Kidney (tissue), 14 donors: ENCODE data around the gene PSMG2. TPM values are rescaled to one million over a fixed set of nuclear protein-coding genes. Genes with fewer than 3 reads are reported as not detected.

Source experiments
- DNase-seq, 5 donors: peaks; one replicate each; pipeline ENCODE4 v3.0.0-alpha.2; 2013 to 2020
- FAIRE-seq: peaks from 2 replicates; lab custom pipeline; 2012; peaks lifted over from hg19 to GRCh38; lab: Jason Lieb, UNC
- H3K27ac ChIP-seq, 2 donors: one replicate each; pipeline ENCODE4 v1.7.0; 2013; ENCODE audit warnings: low read depth in 2 of 2, low read length in 2 of 2, inconsistent platforms in 1 of 2
- H3K27me3 ChIP-seq: one replicate; pipeline ENCODE4 v1.7.1; 2013; ENCODE audit warnings: low read length, inconsistent platforms; ENCODE audit not compliant: control insufficient read depth, insufficient read depth
- H3K36me3 ChIP-seq, 3 donors: one replicate each; pipeline versions ENCODE4 v1.7.0 to v1.7.1; 2013; ENCODE audit warnings: low read length in 3 of 3, control low read depth in 1 of 3, inconsistent platforms in 1 of 3; ENCODE audit not compliant: insufficient read depth in 3 of 3, control insufficient read depth in 2 of 3
- H3K4me1 ChIP-seq, 3 donors: one replicate each; pipeline versions ENCODE4 v1.7.0 to v1.7.1; 2013; ENCODE audit warnings: low read length in 3 of 3, inconsistent platforms in 1 of 3, low read depth in 1 of 3; ENCODE audit not compliant: control insufficient read depth in 2 of 3, insufficient read depth in 2 of 3
- H3K4me3 ChIP-seq, 3 donors: one replicate each; pipeline versions ENCODE4 v1.7.0 to v1.8.1; 2013; ENCODE audit warnings: low read length in 3 of 3, control low read depth in 1 of 3, inconsistent platforms in 1 of 3
- H3K9ac ChIP-seq, 3 donors: one replicate each; pipeline versions ENCODE4 v1.7.0 to v1.7.1; 2013; ENCODE audit warnings: low read length in 3 of 3, control low read depth in 1 of 3, inconsistent platforms in 1 of 3
- H3K9me3 ChIP-seq, 3 donors: one replicate each; pipeline versions ENCODE4 v1.7.0 to v1.7.1; 2013; ENCODE audit warnings: low read length in 3 of 3, control low read depth in 1 of 3, inconsistent platforms in 1 of 3; ENCODE audit not compliant: control insufficient read depth in 2 of 3, insufficient read depth in 1 of 3
- intact Hi-C: fragments of 100-400 bp; cut with DNase I; formaldehyde crosslinking; loops from one replicate; pipeline ENCODE4 v1.11.1; 2022
- polyA plus RNA-seq: library from polyadenylated mRNA; stranded (reverse); fragments of 350-450 nt; fragmentation: Illumina TruSeq; extraction: RNeasy Lipid Tissue Mini Kit (QIAGEN cat#74804); gene quantifications from one replicate; pipeline ENCODE4 v1.2.3, GENCODE V29; 2014; ENCODE audit warnings: low read depth, low replicate concordance; ENCODE audit not compliant: insufficient read depth
- total RNA-seq: library from RNA; stranded (reverse); fragmentation: NEBNext Ultra II Directional; extraction: Animal tissue kit (Norgen Biotek cat#: 25700); gene quantifications from one replicate; pipeline ENCODE4 v1.2.1, GENCODE V29; 2021
- TF ChIP-seq, protein P1 (sequence below): IDR thresholded peaks from 3 replicates; pipeline ENCODE4 v1.5.1; 2012; ENCODE audit warnings: mild to moderate bottlenecking, moderate library complexity, borderline replicate concordance; ENCODE audit not compliant: insufficient read depth; ENCODE audit errors: extremely low read depth
- donor health status: control.
- donor health status: control.
- donor health status: control.
- donor health status: control.
- donor health status: control.
- donor health status: DM: yes; HTN: yes; CAD: no.
- donor health status: Normal renal cell carcinoma (clear cell type).

PSMG2 gene
- total and polyA plus RNA-seq, 2 donors from 2014 or later: 66.2 to 108 TPM

- no peak for DNase-seq
- TF ChIP-seq, protein P1, sequence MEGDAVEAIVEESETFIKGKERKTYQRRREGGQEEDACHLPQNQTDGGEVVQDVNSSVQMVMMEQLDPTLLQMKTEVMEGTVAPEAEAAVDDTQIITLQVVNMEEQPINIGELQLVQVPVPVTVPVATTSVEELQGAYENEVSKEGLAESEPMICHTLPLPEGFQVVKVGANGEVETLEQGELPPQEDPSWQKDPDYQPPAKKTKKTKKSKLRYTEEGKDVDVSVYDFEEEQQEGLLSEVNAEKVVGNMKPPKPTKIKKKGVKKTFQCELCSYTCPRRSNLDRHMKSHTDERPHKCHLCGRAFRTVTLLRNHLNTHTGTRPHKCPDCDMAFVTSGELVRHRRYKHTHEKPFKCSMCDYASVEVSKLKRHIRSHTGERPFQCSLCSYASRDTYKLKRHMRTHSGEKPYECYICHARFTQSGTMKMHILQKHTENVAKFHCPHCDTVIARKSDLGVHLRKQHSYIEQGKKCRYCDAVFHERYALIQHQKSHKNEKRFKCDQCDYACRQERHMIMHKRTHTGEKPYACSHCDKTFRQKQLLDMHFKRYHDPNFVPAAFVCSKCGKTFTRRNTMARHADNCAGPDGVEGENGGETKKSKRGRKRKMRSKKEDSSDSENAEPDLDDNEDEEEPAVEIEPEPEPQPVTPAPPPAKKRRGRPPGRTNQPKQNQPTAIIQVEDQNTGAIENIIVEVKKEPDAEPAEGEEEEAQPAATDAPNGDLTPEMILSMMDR: no peak
- Histone ChIP-seq H3K9ac (no peak overlapping the region), H3K9me3 (no peaks in the 10 kb centered on the region), H3K27ac (no peak overlapping the region), H3K4me3 (no peak overlapping the region), H3K36me3 (no peaks in the 10 kb centered on the region), H3K27me3 (no peaks in the 10 kb centered on the region), H3K4me1 (no peaks in the 10 kb centered on the region)
- FAIRE-seq: no peak
- intact Hi-C loops: no loop called here
Measured at GRCh38 chr18:12773369-12773768, 70.5 kb downstream of the PSMG2 start.

GRCh38 chr18:12774982-12775381 lies 72.1 kb downstream of the PSMG2 start:
- Histone ChIP-seq H3K9ac (no peak overlapping the region), H3K27ac (no peak overlapping the region), H3K4me1 (no peaks in the 10 kb centered on the region), H3K36me3 (no peaks in the 10 kb centered on the region), H3K27me3 (no peaks in the 10 kb centered on the region), H3K4me3 (no peak overlapping the region), H3K9me3 (no peaks in the 10 kb centered on the region)
- TF ChIP-seq, protein P1: no peak
- no peak for DNase-seq
- no peak for FAIRE-seq
- intact Hi-C loops: no loop called here

Other genes with a start within 250 kb of the PSMG2 start
- 35.1 TPM for gene SPIRE1, start 44.9 kb upstream of the PSMG2 start, total RNA-seq
- gene SPIRE1, start 44.9 kb upstream of the PSMG2 start, polyA plus RNA-seq: 12.3 TPM
- gene CEP76, start 319 bp upstream of the PSMG2 start, total RNA-seq: 5.3 TPM
- 2.0 TPM for gene CEP76, start 319 bp upstream of the PSMG2 start, polyA plus RNA-seq
- gene PTPN2, start 181.2 kb downstream of the PSMG2 start, total RNA-seq: 45.8 TPM
- 23.4 TPM for gene PTPN2, start 181.2 kb downstream of the PSMG2 start, polyA plus RNA-seq
- gene SEH1L, start 245.0 kb downstream of the PSMG2 start, total RNA-seq: 43.3 TPM
- 15.8 TPM for gene SEH1L, start 245.0 kb downstream of the PSMG2 start, polyA plus RNA-seq